Stimulated activated naive B cell treated with anti-CD40 and anti-IgM and Interleukin-4, amounts not matched to agents 10 μg/mL and 1 μg/mL and 100 μg/mL, for 72 hours (primary cell): ENCODE data around the gene HUNK.
"Not testable (repeated sequence)": the region's sequence is repeated elsewhere in the genome, so short reads cannot be mapped to it uniquely, and the experiment has no call there.

Source experiments
- ATAC-seq, 2 donors: fragments of 150-1000 bp; cut with Tn5 transposase; replicated peaks; 2 replicates each; pipeline ENCODE4 v1.10.0; 2021; ENCODE audit warnings: moderate library complexity in 1 of 2
- DNase-seq: peaks from one replicate; pipeline ENCODE4 v3.0.0; 2021
- H3K27ac Mint-ChIP-seq: one replicate; pipeline ENCODE4 v1.8.0; 2022; ENCODE audit warnings: mild to moderate bottlenecking, mixed read lengths
- H3K27me3 Mint-ChIP-seq, 2 donors: one replicate each; pipeline ENCODE4 v1.8.0; 2022; ENCODE audit warnings: mixed read lengths in 2 of 2
- H3K36me3 Mint-ChIP-seq, 2 donors: one replicate each; pipeline ENCODE4 v1.8.0; 2022; ENCODE audit warnings: mixed read lengths in 2 of 2, mild to moderate bottlenecking in 1 of 2
- H3K4me1 Mint-ChIP-seq, 2 donors: one replicate each; pipeline ENCODE4 v1.8.0; 2022; ENCODE audit warnings: mixed read lengths in 2 of 2, mild to moderate bottlenecking in 1 of 2
- H3K4me3 Mint-ChIP-seq, 2 donors: one replicate each; pipeline ENCODE4 v1.8.0; 2022; ENCODE audit warnings: mild to moderate bottlenecking in 2 of 2, mixed read lengths in 2 of 2, moderate library complexity in 1 of 2
- H3K9me3 Mint-ChIP-seq, 2 donors: one replicate each; pipeline ENCODE4 v1.8.0; 2022; ENCODE audit warnings: mixed read lengths in 2 of 2, mild to moderate bottlenecking in 1 of 2

The HUNK gene

GRCh38 chr21:31930001-31930400, 57.2 kb downstream of the HUNK start:
- Mint-ChIP-seq H3K27me3 (peaks cover 16 to 22% of the 10 kb centered on the region in 2 donors), H3K27ac (no peak overlapping the region), H3K9me3 (peaks cover 3 to 5% of the 10 kb centered on the region in 2 donors), H3K4me3 (no peak overlapping the region), H3K4me1 (no peaks in the 10 kb centered on the region), H3K36me3 (no peaks in the 10 kb centered on the region)
- no peak for ATAC-seq
- DNase-seq, result no peak

- DNase-seq, result no peak
- H3K27ac Mint-ChIP-seq, result no peak overlapping the region
- no peaks in the 10 kb centered on the region for H3K36me3 Mint-ChIP-seq
- peaks cover 16 to 22% of the 10 kb centered on the region in 2 donors for H3K27me3 Mint-ChIP-seq
- no peaks in the 10 kb centered on the region for H3K4me1 Mint-ChIP-seq
- no peak for ATAC-seq
- no peaks in the 10 kb centered on the region for H3K9me3 Mint-ChIP-seq
- H3K4me3 Mint-ChIP-seq, result no peak overlapping the region
Measured at GRCh38 chr21:31931644-31932469, 59.0 kb downstream of the HUNK start.

- Mint-ChIP-seq H3K27ac (no peak overlapping the region), H3K36me3 (no peaks in the 10 kb centered on the region), H3K4me3 (no peak overlapping the region), H3K9me3 (no peaks in the 10 kb centered on the region), H3K27me3 (peaks cover 16 to 22% of the 10 kb centered on the region in 2 donors), H3K4me1 (no peaks in the 10 kb centered on the region)
- ATAC-seq (no peak), DNase-seq (no peak)
Measured at GRCh38 chr21:31932470-31932764, 59.6 kb downstream of the HUNK start.

- ATAC-seq (no peak), DNase-seq (no peak)
- no peak overlapping the region for H3K27ac Mint-ChIP-seq
- H3K27me3 Mint-ChIP-seq, result peaks cover 16 to 29% of the 10 kb centered on the region in 2 donors
- no peaks in the 10 kb centered on the region for H3K9me3 Mint-ChIP-seq
- H3K4me3 Mint-ChIP-seq, result no peak overlapping the region
- no peaks in the 10 kb centered on the region for H3K4me1 Mint-ChIP-seq
- H3K36me3 Mint-ChIP-seq, result no peaks in the 10 kb centered on the region
Measured at GRCh38 chr21:31937303-31937702, 64.5 kb downstream of the HUNK start.

GRCh38 chr21:31938330-31939301, 65.8 kb downstream of the HUNK start:
- Mint-ChIP-seq H3K27ac (no peak overlapping the region), H3K4me1 (no peaks in the 10 kb centered on the region), H3K9me3 (no peaks in the 10 kb centered on the region), H3K36me3 (no peaks in the 10 kb centered on the region), H3K4me3 (no peak overlapping the region), H3K27me3 (peaks cover 11 to 24% of the 10 kb centered on the region in 2 donors)
- ATAC-seq (no peak), DNase-seq (no peak)

GRCh38 chr21:31941694-31942093, 68.9 kb downstream of the HUNK start:
- peaks cover 11 to 41% of the 10 kb centered on the region in 2 donors for H3K27me3 Mint-ChIP-seq

GRCh38 chr21:31943561-31943960, 70.7 kb downstream of the HUNK start:
- Mint-ChIP-seq H3K27me3 (peaks cover 19 to 48% of the 10 kb centered on the region in 2 donors), H3K36me3 (no peaks in the 10 kb centered on the region), H3K27ac (no peak overlapping the region), H3K4me1 (no peaks in the 10 kb centered on the region), H3K4me3 (no peak overlapping the region), H3K9me3 (no peaks in the 10 kb centered on the region)
- no peak for ATAC-seq
- DNase-seq, result no peak

More at GRCh38 chr21:31941694-31942093, 68.9 kb downstream of the HUNK start:
- no peak for ATAC-seq
- Mint-ChIP-seq H3K27ac (no peak overlapping the region), H3K4me3 (no peak overlapping the region), H3K36me3 (no peaks in the 10 kb centered on the region), H3K9me3 (no peaks in the 10 kb centered on the region), H3K4me1 (no peaks in the 10 kb centered on the region)
- no peak for DNase-seq

GRCh38 chr21:31945141-31945540, 72.3 kb downstream of the HUNK start:
- Mint-ChIP-seq H3K36me3 (no peaks in the 10 kb centered on the region), H3K4me1 (peaks cover 0 to 4% of the 10 kb centered on the region in 2 donors), H3K4me3 (no peak overlapping the region), H3K9me3 (no peaks in the 10 kb centered on the region), H3K27ac (no peak overlapping the region), H3K27me3 (peaks cover 16 to 42% of the 10 kb centered on the region in 2 donors)
- ATAC-seq (no peak), DNase-seq (no peak)

GRCh38 chr21:31945546-31945945, 72.7 kb downstream of the HUNK start:
- no peak overlapping the region for H3K4me3 Mint-ChIP-seq
- peaks cover 0 to 5% of the 10 kb centered on the region in 2 donors for H3K4me1 Mint-ChIP-seq
- no peaks in the 10 kb centered on the region for H3K9me3 Mint-ChIP-seq
- peaks cover 16 to 42% of the 10 kb centered on the region in 2 donors for H3K27me3 Mint-ChIP-seq
- DNase-seq (no peak), ATAC-seq (no peak)
- H3K36me3 Mint-ChIP-seq, result no peaks in the 10 kb centered on the region
- no peak overlapping the region for H3K27ac Mint-ChIP-seq

- Mint-ChIP-seq H3K27me3 (peaks cover 16 to 39% of the 10 kb centered on the region in 2 donors), H3K27ac (no peak overlapping the region), H3K36me3 (no peaks in the 10 kb centered on the region), H3K4me3 (no peak overlapping the region), H3K4me1 (peaks cover 0 to 5% of the 10 kb centered on the region in 2 donors), H3K9me3 (no peaks in the 10 kb centered on the region)
- DNase-seq (no peak), ATAC-seq (no peak)
Measured at GRCh38 chr21:31946231-31946630, 73.4 kb downstream of the HUNK start.

- not testable (repeated sequence) for ATAC-seq, H3K36me3 Mint-ChIP-seq, H3K4me3 Mint-ChIP-seq, H3K9me3 Mint-ChIP-seq, H3K27ac Mint-ChIP-seq, H3K4me1 Mint-ChIP-seq, DNase-seq
- peaks cover 16 to 35% of the 10 kb centered on the region in 2 donors for H3K27me3 Mint-ChIP-seq
Measured at GRCh38 chr21:31946876-31947550, 74.2 kb downstream of the HUNK start.

GRCh38 chr21:31948676-31949075, 75.9 kb downstream of the HUNK start:
- DNase-seq (no peak), ATAC-seq (no peak)
- H3K27ac Mint-ChIP-seq, result no peak overlapping the region
- peaks cover 9 to 27% of the 10 kb centered on the region in 2 donors for H3K27me3 Mint-ChIP-seq
- H3K4me3 Mint-ChIP-seq, result no peak overlapping the region
- H3K9me3 Mint-ChIP-seq, result no peaks in the 10 kb centered on the region
- peaks cover 0 to 5% of the 10 kb centered on the region in 2 donors for H3K4me1 Mint-ChIP-seq
- H3K36me3 Mint-ChIP-seq, result no peaks in the 10 kb centered on the region

- H3K36me3 Mint-ChIP-seq, result no peaks in the 10 kb centered on the region
Measured at GRCh38 chr21:31952828-31953227, 80.0 kb downstream of the HUNK start.

GRCh38 chr21:31957631-31958030, 84.8 kb downstream of the HUNK start:
- no peak for ATAC-seq
- no peak for DNase-seq
- no peak overlapping the region for H3K27ac Mint-ChIP-seq
- no peak overlapping the region for H3K4me3 Mint-ChIP-seq
- peaks cover 2 to 4% of the 10 kb centered on the region in 2 donors for H3K9me3 Mint-ChIP-seq
- no peaks in the 10 kb centered on the region for H3K4me1 Mint-ChIP-seq
- H3K27me3 Mint-ChIP-seq, result peaks cover 0 to 5% of the 10 kb centered on the region in 2 donors
- H3K36me3 Mint-ChIP-seq, result no peaks in the 10 kb centered on the region

More at GRCh38 chr21:31952828-31953227, 80.0 kb downstream of the HUNK start:
- Mint-ChIP-seq H3K27ac (no peak overlapping the region), H3K4me1 (peaks cover 0 to 5% of the 10 kb centered on the region in 2 donors), H3K27me3 (peaks cover 7 to 8% of the 10 kb centered on the region in 2 donors), H3K9me3 (no peaks in the 10 kb centered on the region), H3K4me3 (no peak overlapping the region)
- ATAC-seq, result no peak
- DNase-seq, result no peak
